Retinal pigment epithelial cell (primary cell): ENCODE measurements around the gene ARVCF.

ENCODE experiments used
- DNase-seq: peaks from one replicate; pipeline ENCODE4 v3.0.0-alpha.2; 2010; ENCODE audit warnings: low read depth
- H3K4me3 ChIP-seq: 2 replicates; pipeline ENCODE4 v1.5.1; 2011; ENCODE audit warnings: mild to moderate bottlenecking, low read length, control low read depth, moderate library complexity
- CTCF ChIP-seq: conservative IDR thresholded peaks from 2 replicates; pipeline ENCODE4 v1.5.1; 2011; ENCODE audit warnings: low read depth, low read length, control low read depth, inconsistent platforms

Gene ARVCF

GRCh38 chr22:20062043-20062765 lies 45.6 kb upstream of the ARVCF start:
- no peak overlapping the region for H3K4me3 ChIP-seq
- no peak for DNase-seq
- no peak for TF ChIP-seq CTCF

GRCh38 chr22:20061481-20061861 lies 44.8 kb upstream of the ARVCF start:
- H3K4me3 ChIP-seq: no peak overlapping the region
- no peak for TF ChIP-seq CTCF
- DNase-seq: no peak

- TF ChIP-seq CTCF: peak; percentile 9
- DNase-seq: no peak
These were observed 44.3 kb upstream of the ARVCF start for GRCh38 chr22:20060700-20061480.

GRCh38 chr22:20058989-20059770 lies 42.6 kb upstream of the ARVCF start:
- no peak for DNase-seq
- no peak for TF ChIP-seq CTCF
- H3K4me3 ChIP-seq: no peak overlapping the region

More at GRCh38 chr22:20060700-20061480, 44.3 kb upstream of the ARVCF start:
- no peak overlapping the region for H3K4me3 ChIP-seq

GRCh38 chr22:20057596-20058268 lies 41.1 kb upstream of the ARVCF start:
- DNase-seq: no peak
- H3K4me3 ChIP-seq: no peak overlapping the region
- TF ChIP-seq CTCF: no peak

GRCh38 chr22:20056696-20057386 lies 40.2 kb upstream of the ARVCF start:
- TF ChIP-seq CTCF: no peak
- no peak overlapping the region for H3K4me3 ChIP-seq
- DNase-seq: no peak
